ENCODE data around the gene CCSAP.
"Not testable (repeated sequence)": the region's sequence is repeated elsewhere in the genome, so short reads cannot be mapped to it uniquely, and the experiment has no call there.

CCSAP gene

GRCh38 chr1:229300099-229300757, 42.6 kb downstream of the CCSAP start:
- no peak overlapping the region for H3K4me3 ChIP-seq (ENCODE audit: low read length)
- H3K27me3 ChIP-seq (ENCODE audit: control insufficient read depth, insufficient read depth, low read length) = no peaks in the 10 kb centered on the region
- H3K4me1 ChIP-seq (ENCODE audit: control insufficient read depth, low read depth, low read length) = no peaks in the 10 kb centered on the region
- no peak overlapping the region for H3K9ac ChIP-seq (ENCODE audit: low read length)
- H3K27ac ChIP-seq (ENCODE audit: low read length) = no peak overlapping the region
- H3K9me3 ChIP-seq (ENCODE audit: control insufficient read depth, low read depth, low read length) = no peaks in the 10 kb centered on the region
- H3K36me3 ChIP-seq (ENCODE audit: control insufficient read depth, low read depth, low read length) = peaks cover 29% of the 10 kb centered on the region

- no peak overlapping the region for H3K4me3 ChIP-seq (ENCODE audit: low read length)
- peaks cover 27% of the 10 kb centered on the region for H3K36me3 ChIP-seq (ENCODE audit: control insufficient read depth, low read depth, low read length)
- H3K4me1 ChIP-seq (ENCODE audit: control insufficient read depth, low read depth, low read length) = no peaks in the 10 kb centered on the region
- H3K9ac ChIP-seq (ENCODE audit: low read length) = no peak overlapping the region
- H3K27ac ChIP-seq (ENCODE audit: low read length) = no peak overlapping the region
- no peaks in the 10 kb centered on the region for H3K9me3 ChIP-seq (ENCODE audit: control insufficient read depth, low read depth, low read length)
- H3K27me3 ChIP-seq (ENCODE audit: control insufficient read depth, insufficient read depth, low read length) = no peaks in the 10 kb centered on the region
Measured at GRCh38 chr1:229298887-229299503, 43.9 kb downstream of the CCSAP start.

GRCh38 chr1:229298420-229298819, 44.4 kb downstream of the CCSAP start:
- Histone ChIP-seq H3K4me1 (ENCODE audit: control insufficient read depth, low read depth, low read length) (no peaks in the 10 kb centered on the region), H3K9ac (ENCODE audit: low read length) (no peak overlapping the region), H3K9me3 (ENCODE audit: control insufficient read depth, low read depth, low read length) (no peaks in the 10 kb centered on the region), H3K27ac (ENCODE audit: low read length) (no peak overlapping the region), H3K27me3 (ENCODE audit: control insufficient read depth, insufficient read depth, low read length) (no peaks in the 10 kb centered on the region), H3K36me3 (ENCODE audit: control insufficient read depth, low read depth, low read length) (peaks cover 21% of the 10 kb centered on the region), H3K4me3 (ENCODE audit: low read length) (no peak overlapping the region)

GRCh38 chr1:229297746-229298145, 45.1 kb downstream of the CCSAP start:
- Histone ChIP-seq H3K9ac (ENCODE audit: low read length) (no peak overlapping the region), H3K36me3 (ENCODE audit: control insufficient read depth, low read depth, low read length) (peaks cover 21% of the 10 kb centered on the region), H3K27me3 (ENCODE audit: control insufficient read depth, insufficient read depth, low read length) (no peaks in the 10 kb centered on the region), H3K9me3 (ENCODE audit: control insufficient read depth, low read depth, low read length) (no peaks in the 10 kb centered on the region), H3K27ac (ENCODE audit: low read length) (no peak overlapping the region), H3K4me3 (ENCODE audit: low read length) (no peak overlapping the region), H3K4me1 (ENCODE audit: control insufficient read depth, low read depth, low read length) (no peaks in the 10 kb centered on the region)

- Histone ChIP-seq H3K27me3 (ENCODE audit: control insufficient read depth, insufficient read depth, low read length) (no peaks in the 10 kb centered on the region), H3K4me3 (ENCODE audit: low read length) (no peak overlapping the region), H3K27ac (ENCODE audit: low read length) (no peak overlapping the region), H3K9me3 (ENCODE audit: control insufficient read depth, low read depth, low read length) (no peaks in the 10 kb centered on the region), H3K4me1 (ENCODE audit: control insufficient read depth, low read depth, low read length) (no peaks in the 10 kb centered on the region), H3K9ac (ENCODE audit: low read length) (no peak overlapping the region), H3K36me3 (ENCODE audit: control insufficient read depth, low read depth, low read length) (peaks cover 21% of the 10 kb centered on the region)
Measured at GRCh38 chr1:229296541-229296941, 46.3 kb downstream of the CCSAP start.

GRCh38 chr1:229295745-229296144, 47.1 kb downstream of the CCSAP start:
- Histone ChIP-seq H3K4me1 (ENCODE audit: control insufficient read depth, low read depth, low read length) (no peaks in the 10 kb centered on the region), H3K27me3 (ENCODE audit: control insufficient read depth, insufficient read depth, low read length) (no peaks in the 10 kb centered on the region), H3K9me3 (ENCODE audit: control insufficient read depth, low read depth, low read length) (no peaks in the 10 kb centered on the region), H3K27ac (ENCODE audit: low read length) (no peak overlapping the region), H3K9ac (ENCODE audit: low read length) (no peak overlapping the region), H3K36me3 (ENCODE audit: control insufficient read depth, low read depth, low read length) (peaks cover 21% of the 10 kb centered on the region), H3K4me3 (ENCODE audit: low read length) (no peak overlapping the region)

- Histone ChIP-seq H3K27me3 (ENCODE audit: control insufficient read depth, insufficient read depth, low read length) (no peaks in the 10 kb centered on the region), H3K4me3 (ENCODE audit: low read length) (no peak overlapping the region), H3K9me3 (ENCODE audit: control insufficient read depth, low read depth, low read length) (no peaks in the 10 kb centered on the region), H3K4me1 (ENCODE audit: control insufficient read depth, low read depth, low read length) (no peaks in the 10 kb centered on the region), H3K9ac (ENCODE audit: low read length) (no peak overlapping the region), H3K27ac (ENCODE audit: low read length) (no peak overlapping the region), H3K36me3 (ENCODE audit: control insufficient read depth, low read depth, low read length) (peaks cover 12% of the 10 kb centered on the region)
Measured at GRCh38 chr1:229293528-229294204, 49.2 kb downstream of the CCSAP start.

- not testable (repeated sequence) for H3K27ac ChIP-seq (ENCODE audit: low read length); H3K4me3 ChIP-seq (ENCODE audit: low read length); H3K36me3 ChIP-seq (ENCODE audit: control insufficient read depth, low read depth, low read length); H3K9me3 ChIP-seq (ENCODE audit: control insufficient read depth, low read depth, low read length); H3K27me3 ChIP-seq (ENCODE audit: control insufficient read depth, insufficient read depth, low read length); H3K9ac ChIP-seq (ENCODE audit: low read length); H3K4me1 ChIP-seq (ENCODE audit: control insufficient read depth, low read depth, low read length)
Measured at GRCh38 chr1:229291686-229292085, 51.2 kb downstream of the CCSAP start.

GRCh38 chr1:229288516-229288915, 54.3 kb downstream of the CCSAP start:
- peaks cover 8% of the 10 kb centered on the region for H3K36me3 ChIP-seq (ENCODE audit: control insufficient read depth, low read depth, low read length)
- H3K4me1 ChIP-seq (ENCODE audit: control insufficient read depth, low read depth, low read length) = peaks cover 3% of the 10 kb centered on the region
- H3K27ac ChIP-seq (ENCODE audit: low read length) = no peak overlapping the region
- H3K9ac ChIP-seq (ENCODE audit: low read length) = no peak overlapping the region
- no peaks in the 10 kb centered on the region for H3K9me3 ChIP-seq (ENCODE audit: control insufficient read depth, low read depth, low read length)
- no peaks in the 10 kb centered on the region for H3K27me3 ChIP-seq (ENCODE audit: control insufficient read depth, insufficient read depth, low read length)
- H3K4me3 ChIP-seq (ENCODE audit: low read length) = no peak overlapping the region

- H3K9me3 ChIP-seq (ENCODE audit: control insufficient read depth, low read depth, low read length) = no peaks in the 10 kb centered on the region
- H3K4me3 ChIP-seq (ENCODE audit: low read length) = no peak overlapping the region
- H3K36me3 ChIP-seq (ENCODE audit: control insufficient read depth, low read depth, low read length) = peaks cover 8% of the 10 kb centered on the region
- H3K4me1 ChIP-seq (ENCODE audit: control insufficient read depth, low read depth, low read length) = peaks cover 3% of the 10 kb centered on the region
- no peaks in the 10 kb centered on the region for H3K27me3 ChIP-seq (ENCODE audit: control insufficient read depth, insufficient read depth, low read length)
- H3K27ac ChIP-seq (ENCODE audit: low read length) = no peak overlapping the region
- no peak overlapping the region for H3K9ac ChIP-seq (ENCODE audit: low read length)
Measured at GRCh38 chr1:229287267-229287666, 55.6 kb downstream of the CCSAP start.

- no peak overlapping the region for H3K27ac ChIP-seq (ENCODE audit: low read length)
- peaks cover 3% of the 10 kb centered on the region for H3K4me1 ChIP-seq (ENCODE audit: control insufficient read depth, low read depth, low read length)
- no peak overlapping the region for H3K9ac ChIP-seq (ENCODE audit: low read length)
- H3K27me3 ChIP-seq (ENCODE audit: control insufficient read depth, insufficient read depth, low read length) = no peaks in the 10 kb centered on the region
- peaks cover 8% of the 10 kb centered on the region for H3K36me3 ChIP-seq (ENCODE audit: control insufficient read depth, low read depth, low read length)
- H3K4me3 ChIP-seq (ENCODE audit: low read length) = no peak overlapping the region
- H3K9me3 ChIP-seq (ENCODE audit: control insufficient read depth, low read depth, low read length) = no peaks in the 10 kb centered on the region
Measured at GRCh38 chr1:229286099-229286766, 56.6 kb downstream of the CCSAP start.
